B cell (primary cell): ENCODE data around the gene HLX.

Experiments
- EZH2 ChIP-seq: IDR thresholded peaks from 2 replicates; pipeline ENCODE4 v1.6.1; 2012; ENCODE audit warnings: borderline replicate concordance, low read depth, mild to moderate bottlenecking, moderate library complexity, low read length; ENCODE audit not compliant: insufficient read depth, poor library complexity, severe bottlenecking
- TF ChIP-seq, protein P1 (sequence below): fragments of 200-600 bp; IDR thresholded peaks from one replicate; pipeline ENCODE4 v1.8.0; 2022; ENCODE audit warnings: antibody characterized with exemption, mild to moderate bottlenecking

DNA sequence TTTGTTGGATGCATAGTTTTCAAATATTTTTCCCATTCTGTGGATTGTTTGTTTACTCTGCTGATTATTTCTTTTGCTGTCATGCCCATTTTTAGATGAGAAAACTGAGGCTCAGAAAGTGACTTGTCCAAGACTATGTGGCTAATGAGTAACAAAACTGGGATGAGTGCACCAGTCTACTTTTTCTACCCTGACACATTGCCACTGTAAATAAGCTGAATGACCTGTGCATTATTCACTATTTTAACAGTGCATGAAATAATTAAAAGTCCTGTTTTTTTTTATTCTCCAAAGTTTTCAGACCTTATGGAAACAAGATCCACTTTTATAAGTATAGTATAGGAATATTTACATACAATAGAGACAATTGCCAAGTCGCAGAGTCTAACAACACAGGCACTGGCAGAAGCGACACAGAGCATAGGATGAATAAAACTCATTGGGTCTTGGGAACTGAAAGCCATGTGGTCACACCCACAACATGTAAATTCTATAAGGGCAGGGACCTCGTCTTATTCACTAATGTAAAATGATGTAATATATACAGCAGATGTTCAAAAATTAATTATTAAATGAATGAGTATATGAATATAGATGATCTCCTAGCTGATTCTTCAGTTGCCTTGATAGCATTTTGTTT lies 45.2 kb downstream of the HLX start:
- TF ChIP-seq, protein P1, sequence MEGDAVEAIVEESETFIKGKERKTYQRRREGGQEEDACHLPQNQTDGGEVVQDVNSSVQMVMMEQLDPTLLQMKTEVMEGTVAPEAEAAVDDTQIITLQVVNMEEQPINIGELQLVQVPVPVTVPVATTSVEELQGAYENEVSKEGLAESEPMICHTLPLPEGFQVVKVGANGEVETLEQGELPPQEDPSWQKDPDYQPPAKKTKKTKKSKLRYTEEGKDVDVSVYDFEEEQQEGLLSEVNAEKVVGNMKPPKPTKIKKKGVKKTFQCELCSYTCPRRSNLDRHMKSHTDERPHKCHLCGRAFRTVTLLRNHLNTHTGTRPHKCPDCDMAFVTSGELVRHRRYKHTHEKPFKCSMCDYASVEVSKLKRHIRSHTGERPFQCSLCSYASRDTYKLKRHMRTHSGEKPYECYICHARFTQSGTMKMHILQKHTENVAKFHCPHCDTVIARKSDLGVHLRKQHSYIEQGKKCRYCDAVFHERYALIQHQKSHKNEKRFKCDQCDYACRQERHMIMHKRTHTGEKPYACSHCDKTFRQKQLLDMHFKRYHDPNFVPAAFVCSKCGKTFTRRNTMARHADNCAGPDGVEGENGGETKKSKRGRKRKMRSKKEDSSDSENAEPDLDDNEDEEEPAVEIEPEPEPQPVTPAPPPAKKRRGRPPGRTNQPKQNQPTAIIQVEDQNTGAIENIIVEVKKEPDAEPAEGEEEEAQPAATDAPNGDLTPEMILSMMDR, result no peak
- TF ChIP-seq EZH2, result no peak
